GM18508 (cell line): ENCODE measurements around the gene TACR2.

Experiments
- ATAC-seq: cut with Tn5 transposase; IDR thresholded peaks from one replicate; pipeline ENCODE4 v1.9.1; 2021; ENCODE audit warnings: moderate number of reproducible peaks; ENCODE audit not compliant: insufficient read depth, unreplicated experiment

Gene TACR2

GRCh38 chr10:69377191-69377590, 39.5 kb downstream of the TACR2 start:
- ATAC-seq = no peak

DNA sequence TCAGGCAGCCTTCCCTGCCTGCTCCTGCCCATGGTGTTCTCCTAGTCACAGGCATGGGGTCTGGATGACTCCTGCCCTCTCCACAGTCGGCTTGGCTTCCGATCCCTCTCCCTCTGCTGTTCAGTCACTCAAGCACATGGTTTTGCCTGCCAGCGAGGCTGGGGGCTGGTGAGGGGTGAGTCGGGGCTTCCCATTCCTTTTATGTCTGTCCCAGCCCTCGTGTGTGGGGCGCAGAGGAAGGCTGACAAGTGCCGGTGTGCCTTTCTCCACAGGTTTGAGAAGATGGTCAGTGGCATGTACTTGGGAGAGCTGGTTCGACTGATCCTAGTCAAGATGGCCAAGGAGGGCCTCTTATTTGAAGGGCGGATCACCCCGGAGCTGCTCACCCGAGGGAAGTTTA, 40.1 kb downstream of the TACR2 start:
- ATAC-seq = no peak

DNA sequence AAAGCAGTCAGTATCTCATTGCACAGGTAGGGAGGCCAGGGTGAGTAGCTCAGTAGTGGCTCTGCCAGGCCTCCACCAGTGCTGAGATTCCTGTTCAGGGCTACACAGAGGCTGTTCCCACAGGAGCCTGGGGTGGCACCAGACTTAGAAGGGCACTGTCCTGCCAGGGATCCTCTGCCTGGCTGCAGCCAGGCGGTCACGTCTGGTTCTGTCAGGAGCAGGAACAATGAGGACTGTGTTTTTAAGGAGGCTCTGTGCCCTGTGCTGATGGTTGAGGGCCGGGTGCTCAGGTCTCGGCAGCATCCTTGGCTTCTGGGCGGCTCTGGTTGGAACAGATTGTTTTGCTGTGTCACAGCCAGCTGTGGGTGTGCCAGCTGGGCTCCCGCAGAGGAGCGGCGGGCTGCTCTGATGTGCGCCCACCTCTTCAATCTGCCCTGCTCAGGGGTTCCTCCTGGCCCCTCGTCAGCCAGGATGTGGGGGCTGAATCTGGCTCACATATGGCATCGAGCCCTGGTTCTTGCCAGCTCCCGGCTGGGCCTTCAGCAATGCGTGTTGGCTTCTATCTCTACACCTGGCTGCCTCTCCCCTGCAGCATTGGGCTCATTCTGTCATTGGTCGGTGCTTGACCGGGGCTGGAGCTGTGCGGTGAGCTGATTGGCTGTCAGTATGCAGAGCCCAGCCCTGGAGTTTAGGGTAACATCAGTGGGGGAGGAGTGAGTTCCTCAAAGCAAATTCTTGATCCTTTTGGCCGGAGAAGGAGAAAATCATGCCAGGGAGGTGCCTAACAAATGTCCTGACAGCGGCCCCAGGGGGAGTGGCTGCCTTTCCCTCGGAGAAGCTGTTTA, 41.2 kb downstream of the TACR2 start:
- ATAC-seq = no peak

DNA sequence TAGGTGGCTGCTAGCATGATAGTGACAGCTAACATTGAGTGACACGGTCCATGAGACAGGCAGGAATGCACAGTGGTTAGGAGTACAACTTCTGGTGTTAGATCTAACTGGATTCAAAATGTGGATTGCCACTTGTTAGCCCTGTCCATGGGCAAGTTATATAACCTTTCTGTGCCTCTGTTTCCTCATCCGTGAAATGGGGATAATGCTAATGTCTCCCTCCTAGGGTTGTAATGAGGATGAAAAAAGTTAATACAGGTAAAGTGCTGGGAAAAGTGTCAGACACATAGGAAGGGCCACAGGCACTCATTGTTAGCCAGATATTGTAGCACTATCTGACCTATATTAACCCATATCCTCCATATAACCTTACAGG, 41.8 kb downstream of the TACR2 start:
- no peak for ATAC-seq

DNA sequence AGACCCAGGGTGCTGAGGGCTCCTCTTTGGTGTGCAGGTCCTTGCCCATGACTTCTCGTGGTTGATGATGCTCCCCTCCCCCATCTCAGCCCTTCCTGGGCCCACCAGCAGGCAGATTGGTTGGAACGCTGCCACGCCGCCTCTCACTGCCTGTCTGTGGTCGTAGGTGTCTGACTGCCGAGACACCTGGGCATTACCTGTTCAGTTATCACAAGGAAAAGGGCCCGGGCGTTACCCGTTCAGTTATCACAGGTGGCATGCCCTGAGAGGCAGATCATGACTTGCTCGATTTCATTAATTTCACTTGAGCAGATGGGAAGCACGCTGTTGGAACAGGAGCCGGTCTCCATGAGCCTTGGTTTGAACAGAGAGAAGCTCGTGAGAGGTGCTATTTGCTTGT, 42.5 kb downstream of the TACR2 start:
- ATAC-seq = no peak

DNA sequence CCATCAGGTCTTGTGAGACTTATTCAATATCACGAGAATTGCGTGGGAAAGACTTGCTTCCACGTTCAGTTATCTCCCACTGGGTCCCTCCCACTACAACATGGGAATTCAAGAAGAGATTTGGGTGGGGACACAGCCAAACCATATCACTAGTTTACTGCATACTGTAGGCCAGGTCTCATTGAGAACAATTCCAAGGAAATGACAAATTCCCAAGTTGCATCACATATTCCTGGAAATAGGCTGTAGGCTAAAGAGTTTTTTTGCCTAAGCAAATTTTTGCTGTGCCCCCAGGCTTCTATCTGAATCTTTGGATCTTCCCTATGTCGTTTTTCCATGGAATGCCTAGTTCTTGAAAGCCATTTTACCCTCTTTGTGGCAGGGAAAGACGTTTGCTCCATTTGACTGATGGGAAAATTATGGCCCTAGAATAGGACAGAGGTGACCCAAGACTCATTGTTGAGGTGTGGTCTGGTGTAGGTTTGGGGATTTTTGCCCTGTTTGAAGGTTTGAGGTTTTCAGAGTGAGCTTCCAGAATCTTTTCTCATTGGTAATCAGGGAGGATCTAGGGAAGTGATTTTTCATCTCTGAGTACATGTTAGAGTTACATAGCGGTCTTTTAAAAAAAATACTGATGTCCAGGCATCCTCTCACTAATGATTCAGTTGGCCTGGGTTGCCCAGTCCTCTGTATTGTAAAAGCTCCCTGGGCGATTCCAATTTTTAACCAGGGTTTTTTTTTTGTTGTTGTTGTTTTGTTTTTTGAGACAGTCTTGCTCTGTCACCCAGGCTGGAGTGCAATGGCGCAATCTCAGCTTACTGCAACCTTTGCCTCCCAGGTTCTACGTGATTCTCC, 44.4 kb downstream of the TACR2 start:
- ATAC-seq = no peak

DNA sequence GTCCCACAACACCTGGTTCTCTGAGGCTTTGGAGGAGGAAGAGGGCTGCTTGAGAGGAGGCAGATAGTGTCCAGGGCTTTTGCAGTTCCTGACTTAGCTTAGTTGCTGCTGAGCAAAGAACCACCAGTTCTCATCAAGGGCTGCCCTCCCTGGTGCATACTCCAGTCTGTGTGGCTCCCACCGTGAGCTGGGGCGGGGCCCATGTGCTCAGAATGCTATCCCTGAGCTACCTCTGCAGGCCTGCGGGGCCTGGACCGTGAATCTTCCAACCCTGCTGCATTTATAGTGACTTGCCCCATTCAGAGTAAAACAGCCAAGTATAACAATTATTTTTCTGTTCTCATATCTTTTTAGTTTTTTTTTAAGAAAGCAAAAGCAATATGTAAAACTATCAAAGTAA, 49.2 kb downstream of the TACR2 start:
- no peak for ATAC-seq

- no peak for ATAC-seq
Observed at GRCh38 chr10:69366738-69367137, 50.0 kb downstream of the TACR2 start.

- ATAC-seq = no peak
Observed at GRCh38 chr10:69364232-69364940, 52.3 kb downstream of the TACR2 start.

DNA sequence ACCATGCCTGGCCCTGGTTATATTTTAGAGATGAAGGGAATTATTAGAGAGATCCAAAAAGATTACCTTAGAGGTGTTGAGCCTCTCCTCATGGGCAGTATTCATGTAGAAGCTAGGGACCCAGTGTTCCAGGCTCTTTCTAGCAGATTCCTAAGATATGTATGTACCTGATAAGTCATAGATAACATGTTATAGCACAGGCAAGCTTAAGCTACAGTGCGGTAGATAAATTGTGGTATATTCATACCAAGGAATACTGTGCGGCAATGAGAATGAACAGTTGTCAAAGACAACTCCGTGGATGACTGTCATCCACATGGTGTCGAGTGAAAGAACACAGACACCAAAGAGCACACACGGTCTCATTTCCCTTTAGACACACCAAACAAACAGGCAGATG, 53.1 kb downstream of the TACR2 start:
- no peak for ATAC-seq

GRCh38 chr10:69362471-69362954, 54.2 kb downstream of the TACR2 start:
- no peak for ATAC-seq

GRCh38 chr10:69361303-69361614, 55.5 kb downstream of the TACR2 start:
- no peak for ATAC-seq

- no peak for ATAC-seq
Observed at GRCh38 chr10:69360485-69361302, 56.0 kb downstream of the TACR2 start.

GRCh38 chr10:69359594-69359993, 57.1 kb downstream of the TACR2 start:
- ATAC-seq = no peak

DNA sequence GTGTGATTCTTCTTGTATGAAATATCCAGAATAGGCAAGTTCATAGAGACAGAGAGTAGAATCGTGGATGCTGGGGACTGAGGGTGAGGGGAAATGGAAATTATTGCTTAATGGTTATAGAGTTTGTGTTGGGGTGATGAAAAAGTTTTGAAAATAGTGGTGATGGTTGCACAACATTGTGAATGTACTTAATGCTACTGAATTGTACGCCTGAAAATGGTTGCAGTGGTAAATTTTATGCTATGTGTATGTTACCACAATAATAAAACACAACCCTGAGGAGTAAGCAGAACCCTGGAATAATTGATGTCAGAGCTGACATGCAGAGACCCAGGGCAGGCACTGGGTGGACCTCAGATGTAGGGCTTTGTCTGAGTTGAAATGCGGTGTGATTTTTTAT, 57.6 kb downstream of the TACR2 start:
- ATAC-seq = no peak

GRCh38 chr10:69358148-69358795, 58.4 kb downstream of the TACR2 start:
- ATAC-seq = no peak

DNA sequence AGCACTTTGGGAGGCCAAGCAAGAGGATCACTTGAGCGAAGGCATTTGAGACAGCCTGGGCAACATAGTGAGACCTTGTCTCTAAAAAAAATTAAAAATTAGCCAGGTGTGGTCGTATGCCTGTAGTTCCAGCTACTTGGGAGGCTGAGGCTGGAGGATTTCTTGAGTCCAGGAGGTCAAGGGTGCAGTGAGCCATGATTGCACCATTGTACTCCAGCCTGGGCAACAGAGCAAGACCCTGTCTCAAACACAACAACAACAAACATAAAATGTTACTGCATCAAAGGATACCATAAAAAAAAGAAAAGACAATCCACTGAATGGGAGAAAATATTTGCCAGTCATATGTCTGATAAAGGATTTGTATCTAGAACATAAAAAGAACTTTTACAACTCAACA, 60.5 kb downstream of the TACR2 start:
- ATAC-seq = no peak

DNA sequence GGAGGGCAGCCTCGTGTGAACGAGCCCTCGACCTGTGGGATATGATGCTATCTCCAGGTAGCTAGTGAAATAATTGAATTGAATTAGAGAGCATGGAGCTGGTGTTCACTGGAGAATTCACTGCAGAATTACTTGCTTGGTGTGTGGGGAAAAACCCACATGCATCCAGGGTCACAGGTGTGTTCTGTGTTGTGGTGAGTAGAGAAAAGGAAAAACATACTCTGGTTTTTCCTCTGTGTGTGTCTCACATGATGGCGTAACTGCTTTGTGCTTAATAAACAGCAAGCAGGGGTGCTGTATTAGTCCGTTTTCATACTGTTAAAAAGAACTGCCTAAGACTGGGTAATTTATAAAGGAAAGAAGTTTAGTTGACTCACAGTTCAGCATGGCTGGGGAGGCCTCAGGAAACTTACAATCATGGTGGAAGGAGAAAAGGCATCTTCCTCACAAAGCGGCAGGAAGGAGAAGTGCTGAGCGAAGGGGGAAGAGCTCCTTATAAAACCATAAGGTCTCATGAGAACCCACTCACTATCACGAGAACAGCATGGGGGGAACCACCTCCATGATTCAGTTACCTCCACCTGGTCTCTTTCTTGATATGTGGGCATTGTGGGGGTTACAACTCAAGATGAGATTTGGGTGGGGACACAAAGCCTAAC, 62.6 kb downstream of the TACR2 start:
- no peak for ATAC-seq
